Smooth muscle cell (in vitro differentiated cells): ENCODE data around the gene NRP2. TPM values are rescaled to one million over a fixed set of nuclear protein-coding genes. Genes with fewer than 3 reads are reported as not detected.

ENCODE experiments used
- DNase-seq: peaks from one replicate; lab custom pipeline; 2025; ENCODE audit not compliant: unreplicated experiment; lab: John Stamatoyannopoulos, UW
- H2AFZ ChIP-seq: fragments of 200-600 bp; sonication (generic); 2 replicates; pipeline ENCODE4 v1.6.0; 2016; ENCODE audit warnings: antibody characterized with exemption, low read depth, mild to moderate bottlenecking
- H3F3A ChIP-seq: fragments of 200-600 bp; sonication (generic); 2 replicates; pipeline ENCODE4 v1.6.0; 2017; ENCODE audit warnings: antibody characterized with exemption, low read depth
- H3K27ac ChIP-seq: fragments of 200-600 bp; sonication (generic); 2 replicates; pipeline ENCODE4 v1.5.1; 2016; ENCODE audit warnings: low read depth, mild to moderate bottlenecking
- H3K27me3 ChIP-seq: fragments of 200-600 bp; sonication (generic); 2 replicates; pipeline ENCODE4 v1.6.1; 2016; ENCODE audit warnings: low read depth, mild to moderate bottlenecking
- H3K36me3 ChIP-seq: fragments of 200-600 bp; sonication (generic); 2 replicates; pipeline ENCODE4 v1.5.1; 2016; ENCODE audit warnings: low read depth
- H3K4me1 ChIP-seq: fragments of 200-600 bp; sonication (generic); 2 replicates; pipeline ENCODE4 v1.5.1; 2016; ENCODE audit warnings: low read depth
- H3K4me2 ChIP-seq: fragments of 200-600 bp; sonication (generic); 2 replicates; pipeline ENCODE4 v1.6.0; 2016; ENCODE audit warnings: mild to moderate bottlenecking
- H3K4me3 ChIP-seq: fragments of 200-600 bp; sonication (generic); 2 replicates; pipeline ENCODE4 v1.5.1; 2016; ENCODE audit warnings: mild to moderate bottlenecking
- H3K79me2 ChIP-seq: fragments of 200-600 bp; sonication (generic); 2 replicates; pipeline ENCODE4 v1.6.0; 2016; ENCODE audit warnings: low read depth, mild to moderate bottlenecking
- H3K9ac ChIP-seq: fragments of 200-600 bp; sonication (generic); 2 replicates; pipeline ENCODE4 v1.6.0; 2016; ENCODE audit warnings: low read depth
- H3K9me3 ChIP-seq: fragments of 200-600 bp; sonication (generic); replicated peaks from 2 replicates; pipeline ENCODE4 v1.5.1; 2016; ENCODE audit warnings: low read depth
- H4K20me1 ChIP-seq: fragments of 200-600 bp; sonication (generic); 2 replicates; pipeline ENCODE4 v1.6.0; 2016; ENCODE audit warnings: low read depth
- CTCF ChIP-seq: fragments of 200-600 bp; sonication (generic); IDR thresholded peaks from 2 replicates; pipeline ENCODE4 v1.5.1; 2017; ENCODE audit warnings: borderline replicate concordance, mild to moderate bottlenecking, antibody characterized with exemption; ENCODE audit not compliant: insufficient read depth, poor library complexity, severe bottlenecking
- WGBS: methylation state at CpG from one replicate; pipeline ENCODE4 v1.1.7; 2016; ENCODE audit warnings: low lambda C conversion rate; 5-methylcytosine and 5-hydroxymethylcytosine counted together
- polyA plus RNA-seq: library from polyadenylated mRNA; unstranded; fragments of >200 nt; fragmentation: Nextera tagmentation; extraction: Ambion mirVana; gene quantifications from 2 replicates; pipeline ENCODE4 v1.2.1, GENCODE V29; 2016
- total RNA-seq: library from RNA; depleted of rRNA; stranded (reverse); fragments of >200 nt; gene quantifications from 2 replicates; pipeline ENCODE4 v1.2.3, GENCODE V29; 2014

The NRP2 gene
- total and polyA plus RNA-seq, 2 experiments from 2014 or later, result 58.4 to 96.1 TPM

DNA sequence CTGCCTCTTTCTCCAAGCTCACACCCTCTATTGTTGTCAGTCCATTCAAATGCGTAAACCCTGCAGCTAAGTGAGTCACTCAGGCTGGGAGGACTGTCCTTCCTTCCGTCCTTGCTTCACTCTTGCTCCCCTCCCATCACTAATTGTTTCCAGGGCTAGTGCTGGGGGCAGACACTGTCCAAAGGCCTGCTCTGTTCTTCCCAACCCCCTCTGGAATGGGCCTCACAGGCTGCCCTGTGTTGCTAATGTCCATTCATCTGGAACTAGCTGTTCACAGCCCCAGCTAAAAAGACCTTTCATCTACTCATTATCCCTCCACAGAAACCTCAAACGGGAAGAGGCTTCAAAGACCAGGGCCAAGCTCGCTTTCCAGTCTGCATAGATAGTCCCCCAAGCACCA lies 31.9 kb upstream of the NRP2 start:
- DNase-seq, result no peak
- no peak overlapping the region for H3K27ac ChIP-seq

DNA sequence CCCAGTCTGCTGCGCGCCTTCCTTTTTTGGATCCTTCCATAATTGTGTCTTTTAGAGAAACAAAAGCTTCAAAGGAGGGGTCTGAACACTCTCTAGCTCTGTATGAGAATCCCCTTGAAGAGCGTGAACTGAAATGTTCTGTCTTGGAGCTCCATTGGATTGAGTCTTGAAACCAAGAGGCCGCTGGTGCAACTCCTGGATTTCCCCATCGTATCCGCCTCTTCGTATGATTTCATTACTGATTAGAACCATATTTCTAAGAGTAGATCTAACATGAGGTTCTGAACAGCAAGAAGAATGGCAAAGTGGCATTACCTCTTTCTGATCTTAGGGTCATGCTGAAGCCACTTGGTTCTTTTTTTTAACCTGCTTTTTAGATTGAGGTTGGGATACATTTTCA lies 31.4 kb upstream of the NRP2 start:
- DNase-seq, result no peak
- no peaks in the 10 kb centered on the region for H3F3A ChIP-seq
- peak overlapping the region; percentile 28 for H3K4me2 ChIP-seq
- H3K27me3 ChIP-seq, result no peaks in the 10 kb centered on the region
- H2AFZ ChIP-seq, result no peak overlapping the region
- H3K4me3 ChIP-seq, result no peak overlapping the region
- H3K9ac ChIP-seq, result no peak overlapping the region
- no peaks in the 10 kb centered on the region for H3K9me3 ChIP-seq
- H3K4me1 ChIP-seq, result peaks cover 12% of the 10 kb centered on the region
- no peaks in the 10 kb centered on the region for H3K36me3 ChIP-seq
- 97% methylated on average over 7 of the region's 7 CpGs for WGBS
- H3K79me2 ChIP-seq, result no peaks in the 10 kb centered on the region
- H4K20me1 ChIP-seq, result no peaks in the 10 kb centered on the region
- H3K27ac ChIP-seq, result no peak overlapping the region
- no peak for TF ChIP-seq CTCF

More for the DNA sequence above, 31.9 kb upstream of the NRP2 start:
- H4K20me1 ChIP-seq, result no peaks in the 10 kb centered on the region
- H3K9me3 ChIP-seq, result no peaks in the 10 kb centered on the region
- no peak overlapping the region for H3K4me3 ChIP-seq
- H3K79me2 ChIP-seq, result no peaks in the 10 kb centered on the region
- H3K4me2 ChIP-seq, result peak overlapping the region; percentile 28
- peaks cover 12% of the 10 kb centered on the region for H3K4me1 ChIP-seq
- H3K36me3 ChIP-seq, result no peaks in the 10 kb centered on the region
- peak overlapping the region; percentile 66 for H2AFZ ChIP-seq
- no peak overlapping the region for H3K9ac ChIP-seq
- no peak for TF ChIP-seq CTCF
- no peaks in the 10 kb centered on the region for H3F3A ChIP-seq
- 14% methylated on average over 4 of the region's 4 CpGs for WGBS
- no peaks in the 10 kb centered on the region for H3K27me3 ChIP-seq

GRCh38 chr2:205651719-205652118 lies 30.6 kb upstream of the NRP2 start:
- no peak for TF ChIP-seq CTCF
- Histone ChIP-seq H2AFZ (no peak overlapping the region), H3F3A (no peaks in the 10 kb centered on the region), H3K36me3 (no peaks in the 10 kb centered on the region), H3K4me1 (peaks cover 12% of the 10 kb centered on the region), H3K79me2 (no peaks in the 10 kb centered on the region), H3K4me2 (no peak overlapping the region), H3K9ac (no peak overlapping the region), H3K9me3 (no peaks in the 10 kb centered on the region), H3K27me3 (no peaks in the 10 kb centered on the region), H3K27ac (no peak overlapping the region), H3K4me3 (no peak overlapping the region), H4K20me1 (no peaks in the 10 kb centered on the region)
- WGBS, result 0% methylated on average over 1 of the region's 1 CpG
- no peak for DNase-seq

DNA sequence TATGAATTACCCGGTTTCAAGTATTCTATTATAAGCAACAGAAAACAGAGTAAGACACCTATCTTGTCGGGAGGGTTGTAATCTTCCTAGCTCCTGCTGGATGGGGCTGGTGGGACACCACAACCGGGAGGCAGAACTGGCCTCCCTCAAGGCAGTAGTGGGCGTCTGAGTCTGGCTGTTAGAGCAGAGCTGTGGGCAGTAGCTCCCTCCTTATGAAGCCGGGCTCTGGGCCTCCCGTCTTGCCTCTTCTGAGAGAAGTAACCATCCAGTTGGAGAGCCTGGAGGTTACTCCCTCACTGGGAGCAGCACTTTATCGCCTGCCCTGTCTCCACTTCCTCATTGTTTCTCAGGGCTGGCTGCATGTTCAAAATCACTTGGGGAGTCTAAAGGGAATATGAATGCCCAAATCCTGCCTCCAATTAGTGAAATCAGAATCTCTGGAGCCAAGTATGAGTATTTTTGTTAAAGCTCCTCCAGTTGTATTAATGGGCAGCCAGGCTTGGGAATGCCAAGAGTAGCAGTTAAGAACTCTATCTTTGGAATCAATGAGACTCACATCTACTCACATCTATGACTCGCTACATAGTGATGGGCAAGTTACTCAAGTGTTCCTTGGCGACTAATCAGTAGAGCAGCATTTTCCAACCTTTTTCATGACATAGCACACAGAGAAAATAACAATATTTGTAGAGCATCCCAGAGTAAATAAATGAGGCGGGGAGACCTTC lies 27.3 kb upstream of the NRP2 start:
- Histone ChIP-seq H4K20me1 (no peaks in the 10 kb centered on the region), H3F3A (no peaks in the 10 kb centered on the region), H3K9ac (no peak overlapping the region), H3K36me3 (no peaks in the 10 kb centered on the region), H3K27me3 (no peaks in the 10 kb centered on the region), H3K4me1 (peaks cover 8% of the 10 kb centered on the region), H3K9me3 (no peaks in the 10 kb centered on the region), H3K79me2 (no peaks in the 10 kb centered on the region), H3K4me2 (no peak overlapping the region), H3K27ac (no peak overlapping the region), H2AFZ (no peak overlapping the region), H3K4me3 (no peak overlapping the region)
- TF ChIP-seq CTCF, result no peak
- WGBS, result 89% methylated on average over 10 of the region's 10 CpGs
- DNase-seq, result no peak
